Measurements from ENCODE around the gene ICA1.
"Not testable (repeated sequence)": the region's sequence is repeated elsewhere in the genome, so short reads cannot be mapped to it uniquely, and the experiment has no call there.

Gene ICA1

GRCh38 chr7:8131694-8132605, 130.0 kb downstream of the ICA1 start:
- DNase-seq (ENCODE audit: low spot score) = no peak

DNA sequence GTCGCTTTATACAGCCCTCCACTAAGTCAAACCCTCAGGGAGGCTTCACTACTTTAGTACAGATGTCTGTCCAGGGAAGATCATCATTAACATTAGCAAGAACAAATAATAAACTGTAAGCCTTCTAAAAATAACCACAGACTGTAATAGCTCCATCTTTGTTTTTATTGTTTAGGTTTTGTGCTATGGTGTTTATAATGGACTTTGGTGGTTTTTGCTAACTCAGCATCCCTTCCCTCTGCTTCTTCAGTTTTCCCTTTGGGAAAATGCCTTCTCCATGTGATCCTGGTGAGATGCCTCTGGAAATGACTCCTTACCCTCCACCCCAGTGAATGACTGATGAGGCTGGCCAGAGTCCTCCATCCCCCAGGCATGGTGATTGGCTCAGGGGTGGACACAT, 131.3 kb downstream of the ICA1 start:
- no peak for DNase-seq (ENCODE audit: low spot score)

DNA sequence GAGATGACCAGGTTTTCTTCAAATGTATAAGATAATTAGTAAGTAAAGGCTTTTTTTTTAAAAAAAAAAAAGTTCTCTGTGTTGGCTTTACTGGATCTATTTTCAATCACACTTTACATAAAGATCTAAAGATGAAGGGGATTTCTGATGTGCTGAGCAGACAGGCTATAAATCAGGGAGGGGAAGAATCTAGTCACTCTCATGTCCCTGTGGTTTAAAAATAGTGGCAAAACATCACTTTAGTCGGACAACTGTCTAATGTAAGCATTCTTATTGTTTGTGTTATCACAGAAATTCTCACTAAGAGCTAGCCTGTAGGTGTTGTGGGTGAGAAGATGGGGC, 132.7 kb downstream of the ICA1 start:
- DNase-seq (ENCODE audit: low spot score) = no peak

- no peak for DNase-seq (ENCODE audit: low spot score)
Measured at GRCh38 chr7:8128449-8129317, 133.3 kb downstream of the ICA1 start.

DNA sequence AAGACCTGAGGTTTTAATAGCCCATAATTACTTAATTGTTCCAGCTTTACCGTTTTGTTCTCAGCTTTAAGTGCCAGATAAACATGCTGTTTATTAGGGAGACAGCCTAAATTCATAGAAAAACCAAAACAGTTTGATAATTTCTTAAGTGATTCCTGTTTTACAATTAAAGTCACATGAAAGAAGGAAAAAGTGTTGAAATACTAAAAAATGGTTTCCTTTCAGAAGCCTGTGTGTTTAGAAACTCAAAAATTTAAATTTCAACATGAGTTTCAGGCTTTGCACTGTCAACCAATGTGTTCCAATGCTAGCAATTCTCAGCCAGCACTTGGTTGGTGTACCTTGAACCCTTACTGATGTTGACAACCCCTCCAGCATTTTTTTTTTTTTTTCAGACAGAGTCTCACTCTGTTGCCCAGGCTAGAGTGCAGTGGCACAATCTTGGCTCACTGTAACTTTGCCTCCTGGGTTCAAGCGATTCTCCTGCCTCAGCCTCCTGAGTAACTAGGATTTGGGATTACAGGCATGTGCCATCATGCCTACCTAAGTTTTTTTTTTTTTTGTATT, 135.3 kb downstream of the ICA1 start:
- no peak for DNase-seq (ENCODE audit: low spot score)

DNA sequence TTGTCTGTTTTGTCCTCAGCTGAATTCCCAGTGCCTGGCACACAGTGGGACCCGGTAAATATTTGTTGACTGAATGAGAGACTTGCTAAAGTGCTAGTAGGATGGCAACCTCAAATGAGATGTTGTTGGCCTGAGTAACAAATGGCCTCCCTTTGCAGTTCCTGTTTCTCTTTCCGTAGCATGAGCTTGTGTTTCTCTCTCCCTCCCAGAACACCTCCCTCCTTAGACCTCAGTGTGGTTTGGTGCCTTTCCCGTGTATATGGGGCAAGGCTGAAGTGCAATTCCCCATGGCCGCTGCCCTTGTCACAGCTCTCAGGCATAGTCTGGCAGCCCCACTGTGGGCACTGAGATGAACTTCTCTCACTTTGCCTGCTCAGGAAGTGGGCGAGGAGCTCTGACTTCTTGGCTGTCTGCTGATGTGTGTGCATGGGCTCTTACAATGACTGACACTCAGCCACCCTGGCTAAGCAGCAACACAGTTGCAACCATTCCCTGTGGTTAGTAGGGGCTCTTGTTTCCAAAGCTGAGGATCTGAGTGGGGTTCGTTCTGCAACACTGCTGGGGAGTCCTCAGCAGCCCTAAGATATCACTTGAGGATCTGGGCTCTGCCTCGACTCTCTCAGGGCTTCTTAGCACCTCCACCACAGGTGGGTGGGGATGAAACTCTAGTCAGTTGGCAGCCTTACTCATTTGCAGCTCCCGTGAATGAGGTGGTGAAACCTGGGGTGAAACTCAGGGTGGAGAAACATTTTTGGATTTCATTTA, 136.1 kb downstream of the ICA1 start:
- no peak for DNase-seq (ENCODE audit: low spot score)

DNA sequence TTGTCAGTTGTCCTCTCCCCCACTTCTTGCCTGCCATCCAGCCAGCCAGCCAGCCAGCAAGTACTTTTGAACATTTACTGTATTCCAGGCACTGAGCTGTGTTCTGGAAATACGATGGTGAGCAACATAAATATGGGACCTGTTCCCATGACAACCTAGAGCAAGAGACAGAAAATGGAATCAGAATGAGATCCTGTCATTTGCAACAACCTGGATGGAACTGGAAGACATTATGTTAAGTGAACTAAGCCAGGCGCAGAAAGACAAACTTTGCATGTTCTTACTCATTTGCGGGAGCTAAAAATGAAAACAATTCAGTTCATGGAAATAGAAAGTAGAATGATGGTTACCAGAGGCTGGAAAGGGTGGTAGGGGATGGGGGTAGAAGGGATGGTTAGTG, 140.7 kb downstream of the ICA1 start:
- DNase-seq (ENCODE audit: low spot score) = no peak

GRCh38 chr7:8120390-8121058, 141.4 kb downstream of the ICA1 start:
- no peak for DNase-seq (ENCODE audit: low spot score)

DNA sequence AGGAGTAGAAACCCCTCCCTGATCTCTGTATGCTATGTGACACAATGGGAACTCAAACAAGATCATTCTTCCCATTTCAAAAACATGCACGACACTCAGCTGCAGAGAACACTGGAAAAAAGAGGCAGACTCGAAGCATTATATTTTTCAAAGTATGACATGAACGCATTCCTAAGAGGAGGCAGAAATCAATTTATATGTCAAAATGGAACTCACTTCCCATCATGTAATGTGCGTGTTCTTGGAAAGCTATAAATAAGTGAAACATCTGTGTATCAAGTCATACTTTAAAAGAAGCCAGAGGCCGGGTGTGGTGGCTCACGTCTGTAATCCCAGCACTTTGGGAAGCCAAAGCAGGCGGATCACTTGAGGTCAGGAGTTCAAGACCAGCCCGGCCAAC, 142.7 kb downstream of the ICA1 start:
- DNase-seq (ENCODE audit: low spot score) = no peak

- no peak for DNase-seq (ENCODE audit: low spot score)
Measured at GRCh38 chr7:8117195-8117594, 144.8 kb downstream of the ICA1 start.

DNA sequence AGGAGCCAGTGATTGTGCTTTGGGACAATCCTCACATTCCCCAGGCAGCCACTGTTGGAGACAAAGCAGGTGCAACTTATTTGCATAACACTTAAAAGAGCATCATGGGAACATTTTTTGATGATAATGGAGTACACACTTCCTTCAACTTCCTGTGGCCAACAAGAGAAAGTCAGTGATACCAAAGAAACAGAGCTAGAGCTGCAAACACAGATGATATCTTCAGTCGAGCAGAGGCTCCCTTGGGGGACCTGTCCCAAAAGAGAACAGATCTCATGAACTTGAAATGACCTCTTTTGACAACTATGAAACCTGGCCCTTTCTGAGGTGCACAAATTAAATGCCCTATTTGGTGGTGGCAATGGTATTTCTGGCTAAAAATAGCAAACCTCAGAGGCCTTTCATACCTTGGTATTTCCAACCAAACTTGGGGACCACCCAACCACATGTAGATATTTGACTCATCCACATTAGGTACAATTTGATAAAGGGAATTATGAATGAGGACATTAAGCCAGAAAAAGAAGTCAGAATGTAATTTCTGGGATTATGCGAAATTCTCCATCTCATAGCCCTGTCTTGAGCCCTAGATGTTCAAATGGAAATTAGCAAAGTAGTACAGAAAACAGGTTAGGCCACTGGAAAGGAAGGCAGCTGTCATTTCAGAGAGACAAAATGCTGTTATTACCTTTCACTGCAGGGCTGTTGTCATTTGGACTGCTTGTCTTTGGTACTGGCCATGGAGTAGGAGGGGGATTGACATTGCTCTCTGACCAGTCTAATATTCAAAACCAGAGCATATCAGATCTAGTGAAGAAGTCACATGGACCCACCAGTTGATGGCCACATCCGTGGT, 146.2 kb downstream of the ICA1 start:
- no peak for DNase-seq (ENCODE audit: low spot score)

GRCh38 chr7:8114175-8114574, 147.8 kb downstream of the ICA1 start:
- no peak for DNase-seq (ENCODE audit: low spot score)

GRCh38 chr7:8113184-8113583, 148.8 kb downstream of the ICA1 start:
- DNase-seq (ENCODE audit: low spot score) = no peak

GRCh38 chr7:8112685-8113084, 149.3 kb downstream of the ICA1 start:
- no peak for DNase-seq (ENCODE audit: low spot score)

DNA sequence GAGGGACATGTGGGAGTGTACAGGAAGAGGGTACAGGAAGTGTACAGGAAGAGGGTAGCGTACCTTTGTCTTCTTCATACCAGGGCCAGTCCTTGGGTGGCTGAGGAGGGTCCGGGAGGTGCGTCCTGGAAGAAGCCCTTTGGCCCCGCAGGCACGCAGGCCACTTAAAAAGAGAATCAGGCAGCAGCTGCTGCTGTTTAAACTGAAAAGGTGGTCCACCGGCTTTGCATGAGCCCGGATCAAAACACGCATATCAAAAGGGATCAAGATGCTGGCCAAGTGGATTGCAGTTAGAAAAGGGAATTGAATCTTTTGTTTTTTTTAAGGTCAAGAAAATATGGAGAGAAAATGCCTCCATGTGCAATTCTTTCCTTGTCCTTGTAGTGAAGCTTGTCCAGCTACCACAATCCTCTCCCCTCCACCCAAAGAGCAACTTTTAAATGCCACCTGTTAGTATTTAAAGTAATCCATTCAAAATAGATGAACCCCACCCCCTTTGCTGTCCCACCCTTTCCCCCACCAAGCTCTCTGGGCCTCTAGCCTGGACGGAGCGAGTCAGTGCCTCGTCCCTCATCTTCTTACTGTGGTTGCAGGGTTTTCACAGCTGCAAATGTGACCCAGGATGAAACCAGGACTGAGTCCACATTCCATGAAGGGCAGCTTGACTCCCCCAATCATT, 150.5 kb downstream of the ICA1 start:
- peak; percentile 40 for DNase-seq (ENCODE audit: low spot score)

DNA sequence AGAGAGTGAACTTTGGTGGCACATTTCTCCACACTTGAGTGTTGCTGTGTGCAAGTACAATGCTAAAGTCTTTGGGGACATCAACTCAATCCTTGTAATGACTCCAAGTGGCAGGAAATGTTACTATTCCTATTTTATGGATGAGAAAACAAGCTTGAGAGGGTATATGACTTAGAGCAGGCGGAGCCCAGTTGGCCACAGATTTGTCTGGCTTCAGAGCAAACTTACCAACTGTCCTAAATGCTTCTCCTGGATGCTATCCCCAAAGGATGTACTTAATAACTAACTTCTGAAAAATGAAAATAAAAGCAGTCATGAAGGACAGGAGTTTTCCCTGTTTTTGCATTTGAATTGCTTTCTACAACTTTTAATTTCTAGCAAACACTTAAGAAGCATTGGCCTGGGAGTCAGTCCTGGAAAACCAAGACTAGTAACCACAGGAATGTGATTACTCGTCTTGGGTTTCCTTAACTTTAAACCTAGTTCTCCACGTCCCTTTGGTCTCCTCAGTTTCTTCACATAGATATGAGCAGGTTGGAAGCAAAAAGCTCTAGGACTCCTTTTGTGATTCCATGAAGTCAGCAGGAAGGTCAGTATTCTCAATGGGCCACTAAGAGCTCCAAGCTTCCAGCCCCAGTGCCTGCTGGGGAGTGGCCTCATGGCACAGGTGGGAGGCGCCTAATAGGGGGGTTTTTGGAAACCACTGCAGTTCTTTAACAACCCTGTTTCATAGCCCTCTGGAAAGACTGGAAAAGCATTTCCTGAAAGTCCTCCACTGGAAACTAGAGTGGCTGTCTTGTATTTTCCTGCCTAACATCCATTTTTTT, 152.6 kb downstream of the ICA1 start:
- DNase-seq (ENCODE audit: low spot score) = no peak

- DNase-seq (ENCODE audit: low spot score) = no peak
Measured at GRCh38 chr7:8105449-8106095, 156.4 kb downstream of the ICA1 start.

- DNase-seq (ENCODE audit: low spot score) = no peak
Measured at GRCh38 chr7:8103282-8103681, 158.7 kb downstream of the ICA1 start.

DNA sequence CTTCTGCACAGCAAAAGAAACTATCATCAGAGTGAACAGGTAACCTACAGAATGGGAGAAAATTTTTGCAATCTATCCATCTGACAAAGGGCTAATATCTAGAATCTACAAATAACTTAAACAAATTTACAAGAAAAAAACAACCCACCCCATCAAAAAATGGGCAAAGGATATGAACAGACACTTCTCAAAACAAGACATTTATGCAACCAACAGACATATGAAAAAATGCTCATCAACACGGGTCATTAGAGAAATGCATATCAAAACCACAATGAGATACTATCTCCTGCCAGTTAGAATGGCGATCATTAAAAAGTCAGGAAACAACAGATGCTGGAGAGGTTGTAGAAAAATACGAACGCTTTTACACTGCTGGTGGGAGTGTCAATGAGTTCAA, 160.7 kb downstream of the ICA1 start:
- DNase-seq (ENCODE audit: low spot score) = not testable (repeated sequence)

Measured in iPS-NIHi11 (cell line).